SIG-M5 treated with dmso at 0.1 percent for 504 hours (cell line): Measurements from ENCODE around the gene AOAH.

ENCODE experiments used
- DNase-seq: peaks from one replicate; lab custom pipeline; 2025; ENCODE audit not compliant: unreplicated experiment; lab: John Stamatoyannopoulos, UW

AOAH gene

GRCh38 chr7:36604806-36605205 lies 119.5 kb downstream of the AOAH start:
- no peak for DNase-seq

DNA sequence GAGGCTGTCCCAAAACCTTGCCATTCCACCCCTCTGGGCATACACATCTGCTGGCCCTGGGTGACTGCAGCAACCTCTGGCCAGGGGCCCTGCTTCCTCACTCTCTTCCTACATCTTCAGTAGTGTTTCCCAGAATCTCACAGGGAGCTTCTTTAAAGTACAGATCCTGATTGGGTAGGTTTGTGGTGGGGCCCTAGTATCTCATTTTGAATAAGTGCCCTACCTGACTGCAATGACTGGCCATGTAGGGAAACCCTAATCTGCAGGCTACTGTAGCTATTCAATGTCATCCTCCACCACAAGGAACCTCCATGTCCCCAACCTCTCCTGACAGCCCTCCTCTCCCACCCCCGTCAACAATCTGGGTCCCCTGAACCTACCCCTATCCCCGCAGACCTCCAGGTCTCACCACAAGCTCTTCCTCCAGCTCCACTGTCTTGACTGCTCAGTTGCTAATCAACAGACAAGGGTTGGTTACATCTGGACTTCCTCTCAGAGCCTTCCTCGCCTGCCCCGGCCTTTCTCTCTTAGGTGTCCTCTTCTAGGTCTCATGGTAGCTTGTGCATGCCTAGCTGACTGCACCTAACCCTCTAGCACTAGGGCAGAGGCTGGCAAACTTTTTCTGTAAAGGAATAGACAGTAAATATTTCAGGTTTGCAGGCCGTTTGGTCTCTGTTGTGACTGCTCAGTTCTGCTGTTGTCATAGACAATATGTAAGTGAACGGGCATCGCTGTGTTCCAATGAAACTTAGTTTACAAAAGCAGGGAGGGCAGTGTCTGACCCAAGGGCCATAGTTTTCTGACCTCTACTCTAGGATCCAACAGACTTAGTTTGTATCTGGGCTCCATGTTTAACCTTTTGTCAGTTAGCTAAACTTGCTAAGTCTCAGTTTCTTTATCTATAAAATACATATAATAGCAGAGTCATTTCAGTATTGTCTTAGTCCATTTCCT lies 121.1 kb downstream of the AOAH start:
- DNase-seq: no peak

- DNase-seq: no peak
Measured at GRCh38 chr7:36602511-36602910, 121.8 kb downstream of the AOAH start.

DNA sequence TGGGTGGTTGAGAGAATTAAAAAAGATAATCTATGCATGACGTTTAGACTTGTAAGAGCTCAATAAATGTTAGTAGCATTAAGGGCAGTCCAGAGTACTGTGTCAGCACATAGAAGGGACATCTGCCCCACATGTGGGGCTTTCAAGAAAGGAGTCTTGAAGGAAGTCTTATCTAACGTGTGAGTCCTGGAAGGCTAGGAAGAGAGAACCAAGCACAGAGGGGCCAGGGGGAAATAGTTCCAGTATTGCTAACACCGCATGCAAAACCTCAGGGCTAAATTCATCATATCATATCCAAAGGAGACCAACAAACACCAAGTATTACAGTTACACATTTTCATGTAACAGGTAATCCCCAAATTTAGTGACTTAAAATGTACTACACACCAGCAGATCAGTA lies 122.7 kb downstream of the AOAH start:
- DNase-seq: no peak

DNA sequence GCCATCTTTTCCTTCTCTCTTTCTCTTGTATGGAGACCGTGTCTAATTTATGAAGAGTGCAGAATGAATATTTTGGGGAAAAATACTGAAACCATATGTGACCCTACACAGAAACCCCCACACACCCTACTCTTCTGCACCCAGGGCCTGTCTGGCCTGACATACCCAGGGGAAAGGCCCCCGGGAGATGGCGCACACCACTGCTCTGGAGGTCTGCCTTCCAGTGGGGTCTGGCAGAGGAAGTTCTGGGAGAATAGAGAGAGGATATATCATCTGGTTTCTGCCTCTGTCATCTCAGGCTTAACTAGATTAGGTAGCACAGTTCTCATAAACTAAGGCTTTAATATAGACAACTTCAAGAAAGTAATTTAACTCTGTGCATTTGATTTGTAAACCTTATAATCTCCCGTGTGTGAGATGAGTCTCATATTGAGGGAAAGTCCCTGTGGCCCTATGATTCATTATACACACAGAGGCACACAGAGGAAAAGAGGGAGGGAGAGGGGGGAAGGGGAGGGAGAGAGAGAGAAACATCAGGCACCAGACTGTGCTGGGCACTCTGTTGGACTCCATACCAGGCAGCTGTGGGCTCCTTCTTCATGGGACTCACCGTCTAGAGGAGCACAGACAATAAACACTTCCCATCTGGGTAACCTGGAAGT lies 123.3 kb downstream of the AOAH start:
- DNase-seq: peak; percentile 2

- no peak for DNase-seq
Measured at GRCh38 chr7:36600314-36600682, 124.0 kb downstream of the AOAH start.

- no peak for DNase-seq
Measured at GRCh38 chr7:36599645-36600313, 124.5 kb downstream of the AOAH start.

GRCh38 chr7:36598054-36598674 lies 126.1 kb downstream of the AOAH start:
- no peak for DNase-seq

- DNase-seq: no peak
Measured at GRCh38 chr7:36597090-36597773, 127.1 kb downstream of the AOAH start.

GRCh38 chr7:36594445-36594844 lies 129.8 kb downstream of the AOAH start:
- DNase-seq: no peak

GRCh38 chr7:36591636-36592035 lies 132.7 kb downstream of the AOAH start:
- no peak for DNase-seq

DNA sequence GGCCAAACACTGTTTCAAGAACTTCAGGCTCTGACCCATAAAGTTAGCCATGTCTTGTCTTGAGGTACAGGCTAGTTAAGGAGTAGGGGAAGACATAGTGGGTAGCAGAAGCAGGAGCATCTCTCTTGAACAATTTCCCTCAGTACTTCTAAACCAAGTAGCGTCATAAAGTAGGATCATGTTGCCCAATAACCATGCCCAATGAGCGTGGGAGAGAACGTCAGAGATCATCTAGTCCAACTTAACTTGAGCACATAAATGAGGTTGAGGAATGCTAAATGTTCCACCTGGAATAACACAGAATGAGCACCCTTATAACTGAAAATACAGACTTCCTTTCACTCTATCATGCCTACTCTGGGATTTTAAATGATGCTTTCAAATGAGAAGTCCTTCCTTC lies 134.9 kb downstream of the AOAH start:
- DNase-seq: no peak

- no peak for DNase-seq
Measured at GRCh38 chr7:36583318-36583717, 141.0 kb downstream of the AOAH start.

- no peak for DNase-seq
Measured at GRCh38 chr7:36575832-36576231, 148.5 kb downstream of the AOAH start.

DNA sequence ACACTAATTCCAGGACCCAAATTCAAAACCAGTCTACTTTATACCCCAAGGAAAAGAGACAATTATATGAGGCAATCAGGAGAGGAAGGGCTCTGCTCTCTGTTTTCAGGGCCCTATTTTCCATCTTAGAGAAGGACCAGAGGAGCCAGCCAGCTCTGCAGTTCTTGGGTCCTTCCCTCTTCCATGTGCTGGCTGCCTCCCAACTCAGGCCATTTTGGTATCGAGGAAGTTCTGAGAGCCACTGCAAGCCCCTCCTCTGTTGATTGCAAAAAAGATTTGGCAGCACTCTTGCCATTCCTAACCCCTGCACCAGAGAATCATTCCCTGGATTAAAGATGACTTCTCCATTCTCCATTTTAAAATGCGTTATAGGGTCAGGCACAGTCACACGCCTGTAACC lies 151.2 kb downstream of the AOAH start:
- DNase-seq: no peak

- no peak for DNase-seq
Measured at GRCh38 chr7:36571190-36571560, 153.1 kb downstream of the AOAH start.

GRCh38 chr7:36570528-36571189 lies 153.6 kb downstream of the AOAH start:
- DNase-seq: no peak

GRCh38 chr7:36568452-36568849 lies 155.8 kb downstream of the AOAH start:
- no peak for DNase-seq

DNA sequence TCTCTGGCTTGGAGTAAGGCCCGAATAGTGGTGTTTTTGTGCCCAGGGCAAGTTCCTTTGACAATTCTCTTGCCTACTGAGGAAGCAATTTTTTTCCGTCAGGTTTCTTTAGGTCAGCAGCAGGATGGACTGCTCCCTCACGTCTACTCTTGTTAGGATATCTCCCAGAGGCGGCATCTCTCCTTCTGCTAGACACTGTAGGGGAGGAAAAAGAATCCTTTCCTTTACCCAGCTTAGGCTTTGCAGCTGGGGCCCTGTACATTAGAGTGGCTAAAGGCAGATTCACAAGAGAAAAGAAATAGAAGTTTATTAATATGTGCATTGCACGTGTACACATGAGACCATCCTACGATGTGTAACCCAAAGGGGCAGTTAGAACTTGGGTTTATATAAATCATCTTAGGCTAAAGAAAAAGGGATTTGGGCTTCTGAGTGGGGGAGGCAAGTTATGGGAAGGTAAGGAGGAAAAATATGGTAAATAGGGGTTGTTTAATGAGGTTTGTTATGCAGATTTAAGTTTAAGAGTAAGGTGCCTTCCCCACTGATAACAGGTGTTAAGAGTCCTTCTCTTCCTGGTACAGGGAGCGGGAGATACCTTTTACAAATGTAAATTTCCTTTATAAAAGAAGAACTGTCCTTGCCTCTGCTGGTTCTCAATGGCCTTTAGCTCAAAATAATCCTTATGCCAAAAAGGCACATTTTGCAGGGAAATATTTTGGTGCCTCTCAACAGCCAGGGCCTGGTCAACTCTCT lies 156.4 kb downstream of the AOAH start:
- DNase-seq: no peak
